RWPE1 (cell line): Measurements from ENCODE around the gene ARFGAP1.
"Not testable (repeated sequence)": the region's sequence is repeated elsewhere in the genome, so short reads cannot be mapped to it uniquely, and the experiment has no call there.

Experiments used
- CTCF ChIA-PET: fragments of 350-600 bp; sonication (Branson Sonifier 250); formaldehyde crosslinking; extraction: SDS; loops from one replicate; lab custom pipeline; 2021; lab: Yijun Ruan, JAX
- POLR2A ChIA-PET: fragments of 400-600 bp; formaldehyde crosslinking; extraction: SDS; loops from one replicate; lab custom pipeline; 2020; ENCODE audit warnings: antibody characterized with exemption; ENCODE audit not compliant: low non-redundant PET; lab: Yijun Ruan, JAX
- DNase-seq: peaks from one replicate; pipeline ENCODE4 v3.0.0; 2012; ENCODE audit warnings: low spot score
- H3K27ac ChIP-seq: fragments of 450-650 bp; 2 replicates; pipeline ENCODE4 v1.5.1; 2017
- TF ChIP-seq, protein P1 (sequence below): fragments of 450-650 bp; conservative IDR thresholded peaks from 2 replicates; pipeline ENCODE4 v1.5.1; 2017; ENCODE audit warnings: low read depth, mild to moderate bottlenecking

Gene ARFGAP1

DNA sequence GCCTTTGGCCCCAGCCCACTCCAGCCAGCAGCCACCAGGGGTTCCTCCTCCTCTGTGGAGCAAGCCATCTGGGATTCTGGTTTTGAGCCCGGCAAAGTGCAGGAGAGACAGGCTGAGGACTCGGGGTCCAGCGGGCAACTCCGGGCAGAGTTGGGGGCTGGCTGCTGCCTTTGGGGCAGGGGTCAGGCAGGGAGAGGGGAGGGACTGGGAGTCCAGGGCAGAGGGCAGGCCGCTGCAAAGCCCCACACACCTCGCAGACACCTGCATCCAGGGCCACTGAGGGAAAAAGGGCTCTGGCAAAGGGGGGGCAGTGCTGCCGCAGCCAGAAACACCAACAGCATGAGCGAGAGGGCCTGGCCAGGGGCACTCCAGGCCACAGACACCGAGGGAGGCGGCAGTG, 28.1 kb upstream of the ARFGAP1 start:
- CTCF ChIA-PET: interaction anchor here (0.8 to 6.7 kb wide), 4 partner anchors 10 to 21 kb away, joined by 3 to 48 read pairs (median 12); no protein-coding TSS in a partner anchor
- TF ChIP-seq, protein P1, sequence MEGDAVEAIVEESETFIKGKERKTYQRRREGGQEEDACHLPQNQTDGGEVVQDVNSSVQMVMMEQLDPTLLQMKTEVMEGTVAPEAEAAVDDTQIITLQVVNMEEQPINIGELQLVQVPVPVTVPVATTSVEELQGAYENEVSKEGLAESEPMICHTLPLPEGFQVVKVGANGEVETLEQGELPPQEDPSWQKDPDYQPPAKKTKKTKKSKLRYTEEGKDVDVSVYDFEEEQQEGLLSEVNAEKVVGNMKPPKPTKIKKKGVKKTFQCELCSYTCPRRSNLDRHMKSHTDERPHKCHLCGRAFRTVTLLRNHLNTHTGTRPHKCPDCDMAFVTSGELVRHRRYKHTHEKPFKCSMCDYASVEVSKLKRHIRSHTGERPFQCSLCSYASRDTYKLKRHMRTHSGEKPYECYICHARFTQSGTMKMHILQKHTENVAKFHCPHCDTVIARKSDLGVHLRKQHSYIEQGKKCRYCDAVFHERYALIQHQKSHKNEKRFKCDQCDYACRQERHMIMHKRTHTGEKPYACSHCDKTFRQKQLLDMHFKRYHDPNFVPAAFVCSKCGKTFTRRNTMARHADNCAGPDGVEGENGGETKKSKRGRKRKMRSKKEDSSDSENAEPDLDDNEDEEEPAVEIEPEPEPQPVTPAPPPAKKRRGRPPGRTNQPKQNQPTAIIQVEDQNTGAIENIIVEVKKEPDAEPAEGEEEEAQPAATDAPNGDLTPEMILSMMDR: no peak
- POLR2A ChIA-PET: no interaction called here
- no peak overlapping the region for H3K27ac ChIP-seq
- DNase-seq: no peak

DNA sequence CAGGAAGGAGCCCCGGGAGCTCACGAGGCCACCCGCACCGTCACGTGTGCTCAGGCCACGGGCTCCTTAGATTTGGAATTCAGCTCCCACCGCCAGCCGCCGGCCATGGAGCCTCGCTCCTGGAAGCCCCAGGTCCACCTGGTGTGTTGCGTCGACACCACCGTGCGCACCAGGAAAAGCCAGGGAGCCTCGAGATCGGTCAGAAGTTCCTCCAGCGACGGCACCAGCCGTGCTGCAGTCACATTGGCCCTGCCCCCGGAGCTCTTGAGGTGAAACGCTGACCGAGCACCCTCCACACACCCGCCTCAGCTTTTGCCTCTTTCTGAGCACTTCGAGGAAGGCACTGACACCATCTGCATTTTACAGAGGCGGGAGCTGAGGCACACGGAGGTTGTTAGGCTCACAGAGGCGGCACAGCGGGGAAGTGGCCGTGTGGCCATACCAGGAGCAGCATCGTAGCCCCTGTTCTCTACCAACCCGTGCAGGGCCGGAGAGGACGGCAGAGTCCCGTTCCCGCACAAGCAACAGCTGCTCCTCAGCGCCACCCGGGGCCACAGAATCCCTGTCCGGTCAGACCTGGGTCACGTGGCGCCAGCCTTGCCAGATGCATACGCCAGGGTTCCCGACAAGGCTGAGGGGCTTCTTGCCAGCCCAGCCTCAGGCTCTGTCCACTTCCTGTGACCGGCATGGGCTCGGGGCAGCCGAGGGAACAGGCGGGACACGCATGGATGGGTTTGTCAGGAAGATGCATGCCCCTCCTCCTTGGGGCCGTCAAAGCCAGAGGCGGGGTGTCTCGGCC, 25.9 kb upstream of the ARFGAP1 start:
- POLR2A ChIA-PET: no interaction called here
- no peak overlapping the region for H3K27ac ChIP-seq
- TF ChIP-seq, protein P1: no peak
- CTCF ChIA-PET: interaction anchor here (0.6 to 2.5 kb wide), 5 partner anchors 12 to 373 kb away, joined by 3 to 20 read pairs (median 7); no protein-coding TSS in a partner anchor
- DNase-seq: no peak

DNA sequence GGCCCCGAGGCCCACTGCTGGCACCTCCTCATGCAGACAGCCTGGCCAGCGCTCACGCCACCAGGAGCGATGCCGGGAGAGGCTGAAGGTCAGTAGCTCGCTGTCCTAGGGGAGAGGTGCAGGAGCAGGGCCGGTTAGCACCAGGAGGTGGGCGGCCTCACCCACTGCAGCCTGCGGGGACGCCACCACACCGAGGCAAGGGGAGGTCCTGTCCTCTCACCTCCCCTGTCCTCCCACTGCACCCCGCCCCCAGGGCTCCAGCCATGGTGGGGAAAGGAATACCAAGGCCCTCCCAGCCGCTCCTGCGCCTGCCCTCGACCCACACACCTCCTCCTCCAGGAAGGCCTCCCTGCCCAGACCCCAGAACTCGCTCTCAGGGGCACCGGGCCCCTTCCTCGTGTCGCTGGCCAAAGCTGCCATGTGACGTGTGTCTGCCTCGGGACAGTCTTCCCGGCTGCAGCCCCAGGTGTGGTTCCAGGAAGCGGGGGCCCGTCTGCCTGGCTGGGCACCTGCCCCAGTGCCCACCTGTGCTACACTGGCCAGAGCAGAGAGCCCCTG, 24.9 kb upstream of the ARFGAP1 start:
- TF ChIP-seq, protein P1: no peak
- H3K27ac ChIP-seq: no peak overlapping the region
- ChIA-PET POLR2A (no interaction called here), CTCF (interaction anchor here (0.7 to 2.3 kb wide), 2 partner anchors 9 to 25 kb away, joined by 3 to 13 read pairs; no protein-coding TSS in a partner anchor)
- DNase-seq: no peak

DNA sequence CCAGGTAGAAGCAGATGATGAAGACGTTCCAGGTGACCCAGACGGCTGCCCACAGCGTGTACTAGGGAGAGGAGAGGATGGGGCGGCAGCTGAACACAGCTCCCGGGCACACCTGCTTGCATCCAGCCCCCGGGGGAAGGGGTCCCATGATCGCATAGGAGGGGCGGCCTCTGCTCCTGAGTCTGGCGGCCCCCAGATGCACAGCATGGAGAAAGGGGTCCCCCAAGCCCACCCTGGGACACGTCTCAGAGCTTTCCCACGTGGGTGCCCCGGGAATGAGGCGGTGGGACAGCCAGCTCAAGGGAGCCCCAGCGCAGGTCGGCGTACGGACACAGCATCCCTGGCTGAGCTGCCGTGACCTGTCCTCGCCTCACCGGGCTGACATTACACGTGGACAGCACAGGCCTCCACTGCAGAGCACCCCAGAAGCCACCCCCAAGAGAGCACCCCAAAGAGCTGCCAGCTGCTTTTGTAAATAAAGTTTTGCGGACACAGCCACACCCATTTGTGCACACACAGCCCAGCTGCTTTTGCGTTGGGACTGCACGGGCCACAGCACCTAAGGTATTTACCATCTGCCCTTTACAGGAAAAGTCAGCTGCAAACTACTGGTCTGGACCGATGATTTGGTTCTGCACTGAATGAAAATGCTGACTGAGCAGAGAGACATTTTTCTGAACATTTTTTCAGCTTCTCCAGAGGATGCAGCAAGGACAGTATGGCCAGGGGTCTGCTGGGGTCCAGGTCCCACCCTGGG, 23.6 kb upstream of the ARFGAP1 start:
- no peak for DNase-seq
- POLR2A ChIA-PET: no interaction called here
- no peak overlapping the region for H3K27ac ChIP-seq
- CTCF ChIA-PET: interaction anchor here (0.7 to 2.3 kb wide), 5 partner anchors 14 to 61 kb away, joined by 3 to 13 read pairs (median 4); no protein-coding TSS in a partner anchor
- TF ChIP-seq, protein P1: no peak

DNA sequence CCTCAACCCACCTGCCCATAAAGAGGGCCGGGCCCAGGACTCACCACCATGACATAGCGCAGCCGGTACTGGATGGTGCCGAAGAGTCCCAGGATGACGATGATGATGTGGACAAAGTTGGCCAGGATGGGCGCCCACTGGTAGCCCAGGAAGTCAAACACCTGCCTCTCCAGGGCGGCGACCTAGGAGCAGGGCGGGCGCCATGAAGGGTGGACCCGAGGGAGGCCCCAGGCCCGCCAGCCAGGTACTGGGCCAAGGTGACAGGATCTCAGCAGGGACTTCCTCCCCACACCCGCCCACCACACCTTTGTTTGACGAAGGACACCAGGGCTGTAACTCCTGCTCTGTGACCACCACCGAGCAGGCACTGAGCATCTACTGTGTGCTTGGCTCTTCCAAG, 22.7 kb upstream of the ARFGAP1 start:
- POLR2A ChIA-PET: no interaction called here
- CTCF ChIA-PET: interaction anchor here (1.0 to 2.3 kb wide), 3 partner anchors 15 to 60 kb away, joined by 3 to 13 read pairs (median 5); no protein-coding TSS in a partner anchor
- H3K27ac ChIP-seq: no peak overlapping the region
- DNase-seq: no peak
- TF ChIP-seq, protein P1: no peak

DNA sequence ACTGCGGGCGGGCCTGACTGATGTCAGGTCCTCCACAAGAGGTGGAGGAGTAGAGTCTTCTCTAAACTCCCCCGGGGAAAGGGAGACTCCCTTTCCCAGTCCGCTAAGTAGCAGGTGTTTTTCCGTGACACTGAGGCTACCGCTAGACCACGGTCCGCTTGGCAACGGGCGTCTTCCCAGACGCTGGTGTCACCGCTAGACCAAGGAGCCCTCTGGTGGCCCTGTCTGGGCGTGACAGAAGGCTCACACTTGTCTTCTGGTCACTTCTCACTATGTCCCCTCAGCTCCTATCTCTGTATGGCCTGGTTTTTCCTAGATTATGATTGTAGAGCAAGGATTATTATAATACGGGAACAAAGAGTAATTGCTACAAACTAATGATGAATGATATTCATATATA, 21.3 kb upstream of the ARFGAP1 start:
- H3K27ac ChIP-seq, POLR2A ChIA-PET, DNase-seq: not testable (repeated sequence)
- CTCF ChIA-PET: interaction anchor here (0.7 to 6.4 kb wide), 4 partner anchors 21 to 196 kb away, joined by 3 to 33 read pairs (median 4); partner anchors contain the start of gene ARFGAP1
